GM19023 (cell line): ENCODE data around the gene ACR.

Experiments used
- ATAC-seq: cut with Tn5 transposase; IDR thresholded peaks from one replicate; pipeline ENCODE4 v1.9.1; 2021; ENCODE audit warnings: mild to moderate bottlenecking, moderate library complexity; ENCODE audit not compliant: unreplicated experiment

ACR gene

DNA sequence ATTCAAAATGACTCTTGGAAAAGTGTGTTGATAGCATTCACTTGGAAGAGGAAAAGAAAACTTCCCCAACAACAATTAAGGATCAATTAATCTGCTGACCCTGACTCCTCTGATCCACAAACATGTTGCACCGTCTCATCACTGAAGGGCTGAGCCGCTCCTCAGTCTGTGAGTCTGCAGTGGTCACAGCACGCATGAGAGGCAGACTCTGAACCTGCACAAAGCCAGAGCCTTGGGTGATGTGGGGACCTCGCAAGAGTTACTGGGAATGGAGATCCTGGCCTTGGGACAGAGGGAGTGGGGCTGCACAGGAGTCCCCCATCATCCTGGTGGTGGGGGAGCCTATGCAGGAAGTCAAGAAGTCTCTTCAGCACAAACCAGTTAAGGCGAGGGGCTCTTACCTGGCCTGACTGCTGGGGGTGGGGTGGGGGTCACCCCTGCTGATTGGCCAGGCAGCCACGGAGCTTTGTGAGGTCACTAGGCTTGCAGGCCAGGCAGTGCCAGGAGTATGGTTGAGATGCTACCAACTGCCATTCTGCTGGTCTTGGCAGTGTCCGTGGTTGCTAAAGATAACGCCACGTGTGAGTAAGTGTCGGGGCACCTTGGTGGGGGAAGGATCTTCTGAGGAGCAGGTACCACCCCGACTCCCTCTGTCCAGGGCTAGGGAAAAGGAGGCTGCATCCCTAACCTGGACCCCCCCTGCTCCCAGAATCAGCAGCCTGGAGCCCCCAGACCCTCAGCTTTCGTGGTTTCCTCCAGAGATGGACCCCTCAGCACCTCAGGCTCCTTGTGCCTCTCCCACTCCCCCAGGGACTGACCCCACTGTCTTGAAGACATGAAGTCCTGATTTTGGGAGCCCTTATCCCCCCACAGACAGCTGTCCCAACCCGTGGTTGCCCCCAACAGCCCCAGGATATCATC, at the start of gene ACR:
ACR (plus strand) TSS at position 477 of the 921 bp plus-strand sequence; CDS start at position 509, 32 bp downstream.
- no peak for ATAC-seq

DNA sequence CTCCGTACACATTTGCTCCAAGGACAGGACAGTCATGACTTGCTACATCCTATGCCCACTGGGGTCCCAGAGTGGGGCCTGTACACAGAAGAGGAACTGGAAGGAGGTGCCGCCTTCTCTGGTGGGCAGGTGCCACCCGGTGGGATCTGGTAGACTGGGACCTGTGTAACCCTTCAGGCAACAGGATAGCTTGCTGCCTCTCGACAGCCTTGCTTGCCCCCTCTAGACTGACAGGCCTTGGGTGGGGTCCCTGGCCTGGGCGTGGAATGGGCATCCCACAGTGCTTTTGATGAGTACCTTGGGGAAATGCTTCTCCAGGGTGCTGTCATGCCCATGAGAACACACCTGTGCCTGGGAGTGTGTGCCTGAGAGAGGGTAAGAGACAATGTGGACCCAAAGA, 49.6 kb upstream of the ACR start:
- no peak for ATAC-seq

DNA sequence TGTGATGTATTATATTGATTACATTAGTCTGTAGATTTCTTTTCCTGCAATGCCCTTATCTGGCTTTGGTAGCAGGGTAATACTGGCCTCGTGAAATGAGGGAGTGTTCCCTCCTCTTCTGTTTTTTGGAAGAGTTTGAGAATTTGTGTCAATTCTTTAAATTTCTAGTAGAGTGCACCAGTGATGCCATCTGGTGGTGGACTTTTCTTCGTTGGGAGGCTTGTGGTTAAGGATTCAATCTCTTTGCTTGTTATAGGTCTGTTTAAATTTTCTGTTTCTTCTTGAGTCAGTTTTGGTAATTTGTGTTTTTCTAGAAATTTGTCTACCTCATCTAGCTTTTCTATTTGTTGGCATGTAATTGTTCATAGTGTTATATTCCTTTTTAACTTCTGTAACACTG, 46.5 kb upstream of the ACR start:
- ATAC-seq = no peak

GRCh38 chr22:50693462-50693861, 44.5 kb upstream of the ACR start:
- no peak for ATAC-seq

- ATAC-seq = no peak
Measured at GRCh38 chr22:50694099-50694605, 43.9 kb upstream of the ACR start.

DNA sequence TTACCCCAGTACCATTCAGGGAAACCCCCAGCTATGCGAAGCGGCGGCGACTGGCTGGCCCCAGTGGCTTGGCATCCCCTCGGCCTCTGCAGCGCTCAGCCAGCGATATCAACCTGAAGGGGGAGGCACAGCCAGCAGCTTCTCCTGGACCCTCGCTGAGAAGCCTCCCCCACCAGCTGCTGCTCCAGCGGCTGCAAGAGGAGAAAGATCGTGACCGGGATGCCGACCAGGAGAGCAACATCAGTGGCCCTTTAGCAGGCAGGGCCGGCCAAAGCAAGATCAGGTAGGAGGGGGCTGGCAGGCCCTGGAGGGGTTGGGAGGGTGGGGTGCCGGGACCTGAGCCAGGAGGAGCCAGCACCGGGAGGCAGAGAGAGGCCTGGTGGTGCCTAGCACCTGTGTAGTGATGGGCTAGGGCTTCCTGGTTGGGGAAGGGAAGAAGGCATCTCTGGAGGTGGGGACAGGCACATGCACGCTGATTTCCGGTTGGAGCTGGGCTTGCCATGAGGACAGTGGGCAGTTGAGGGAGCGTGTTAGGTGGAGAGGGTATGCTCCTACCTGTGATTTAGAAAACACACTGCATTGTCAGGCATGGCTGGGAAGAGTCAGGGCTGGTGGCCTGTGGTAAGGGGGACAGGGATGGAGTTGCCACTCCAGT, 43.1 kb upstream of the ACR start:
- no peak for ATAC-seq

DNA sequence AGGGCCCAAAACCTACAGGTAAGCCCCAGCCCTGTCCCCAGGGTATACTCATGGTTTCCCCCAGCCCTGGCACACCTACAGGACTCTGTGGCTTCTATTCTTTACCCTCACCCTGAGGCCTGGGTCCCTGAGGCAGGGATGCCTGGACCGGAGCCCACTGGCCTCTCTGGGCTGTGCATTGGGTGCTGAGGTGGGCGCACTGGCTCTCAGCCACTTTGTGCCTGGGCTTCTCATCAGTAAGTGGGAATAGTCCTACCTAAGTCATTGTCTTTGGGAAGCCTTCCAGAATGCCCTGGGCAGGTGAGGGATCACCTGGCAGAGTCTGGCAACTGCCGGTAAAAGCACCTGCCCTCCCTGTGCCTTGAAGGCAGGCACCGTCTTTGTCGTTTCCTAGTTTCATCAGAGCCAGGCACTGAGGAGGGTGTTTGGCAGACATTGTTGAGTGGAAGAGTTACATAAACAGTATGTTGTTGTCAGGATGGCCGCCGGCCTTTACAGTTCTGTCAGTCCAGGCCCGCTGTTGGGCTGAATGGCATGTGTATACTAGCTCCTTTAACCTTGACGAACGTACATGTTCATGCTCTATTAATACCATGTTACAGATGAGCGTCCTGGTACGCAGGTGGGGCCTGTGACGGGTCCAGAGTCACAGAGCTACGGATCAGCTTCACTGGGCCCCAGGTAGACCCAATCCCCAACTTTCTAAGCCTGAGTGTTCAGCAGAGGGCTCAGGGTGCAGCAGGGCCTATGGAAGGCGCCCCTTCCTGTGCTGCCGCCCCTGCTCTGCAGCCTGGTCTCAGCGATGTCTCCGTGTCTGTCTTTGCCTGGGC, 42.4 kb upstream of the ACR start:
- ATAC-seq = no peak

GRCh38 chr22:50696251-50696798, 41.7 kb upstream of the ACR start:
- no peak for ATAC-seq

DNA sequence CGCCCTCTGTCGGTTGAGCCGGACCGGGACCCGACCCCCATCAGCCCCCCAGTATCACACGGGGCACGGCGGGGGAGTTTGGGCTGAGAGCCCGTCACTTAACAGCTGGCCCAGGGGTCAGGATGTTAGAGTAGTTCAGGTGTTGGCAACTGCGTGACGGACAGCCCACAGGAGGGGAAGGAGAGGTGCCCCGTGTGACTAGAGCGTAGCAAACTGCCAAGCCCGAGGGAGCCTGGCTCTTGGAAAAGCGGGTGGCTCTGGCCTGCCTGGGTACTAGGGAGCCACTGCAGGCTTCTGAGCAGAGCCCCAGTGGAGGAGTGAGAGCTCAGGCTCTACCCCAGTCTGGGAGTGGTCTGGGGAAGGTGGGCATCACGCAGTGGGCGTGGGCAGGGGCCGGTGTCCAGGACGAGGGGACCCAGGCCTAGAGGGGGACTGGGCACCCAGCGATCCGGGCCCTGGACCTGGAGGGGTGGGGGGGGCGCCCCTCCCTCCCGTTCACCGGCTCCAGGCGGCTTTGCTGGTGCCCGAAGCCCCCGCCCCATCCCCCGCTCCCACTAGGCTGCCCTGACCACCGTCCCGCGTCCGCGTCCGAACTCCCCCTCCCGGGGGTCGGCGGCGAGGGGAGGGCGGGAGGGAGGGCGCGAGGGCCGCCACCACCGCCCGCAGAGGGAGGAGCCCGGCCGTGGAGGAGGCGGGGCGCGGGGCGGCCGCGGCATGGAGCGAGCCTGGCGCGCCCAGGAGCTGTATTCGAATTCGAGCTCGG, 41.0 kb upstream of the ACR start:
- ATAC-seq = no peak

DNA sequence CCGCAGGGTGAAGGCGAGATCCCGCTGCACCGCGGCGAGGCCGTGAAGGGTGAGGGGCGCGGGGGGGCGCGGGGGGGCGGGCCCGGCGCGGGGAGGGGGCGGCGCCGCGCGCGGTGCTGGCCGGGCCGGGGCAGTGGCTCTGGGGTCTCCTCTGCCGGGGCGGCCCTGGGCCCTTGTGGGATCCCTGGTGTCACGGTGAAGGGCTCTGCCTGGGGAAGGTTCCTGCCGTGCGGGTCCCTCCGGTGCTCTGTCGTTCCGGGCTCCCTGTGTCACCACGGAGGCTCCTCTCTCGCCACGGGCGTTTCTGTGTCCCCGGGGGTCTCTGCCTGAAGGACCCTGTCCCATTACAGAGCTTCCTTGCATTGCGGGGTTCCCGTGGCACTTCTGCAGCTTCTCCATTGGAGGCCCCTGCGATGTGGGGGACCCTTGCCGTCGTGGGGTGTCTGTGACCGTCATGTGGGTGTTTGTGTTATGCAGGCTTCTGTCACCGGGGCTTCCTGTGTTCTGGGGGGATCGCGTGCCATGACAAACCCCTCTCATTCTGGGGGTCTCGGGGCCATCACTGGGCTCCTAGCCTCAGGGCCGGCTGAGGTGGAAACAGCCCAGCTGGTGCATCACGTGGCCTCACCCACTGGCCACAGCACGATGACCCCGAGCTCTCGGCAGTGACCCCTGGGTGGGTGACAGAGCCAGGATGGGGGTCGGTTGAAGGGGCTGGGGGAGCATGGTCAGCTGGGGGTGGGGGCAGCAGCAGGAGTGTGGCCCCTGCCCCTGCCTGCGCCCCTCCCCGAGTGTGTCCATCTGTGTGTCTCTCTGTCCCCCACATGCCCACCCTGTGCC, 40.1 kb upstream of the ACR start:
- no peak for ATAC-seq

- ATAC-seq = no peak
Measured at GRCh38 chr22:50698546-50698945, 39.5 kb upstream of the ACR start.

- ATAC-seq = no peak
Measured at GRCh38 chr22:50699001-50699755, 38.8 kb upstream of the ACR start.

GRCh38 chr22:50699756-50700386, 38.1 kb upstream of the ACR start:
- no peak for ATAC-seq

- ATAC-seq = no peak
Measured at GRCh38 chr22:50700387-50701075, 37.5 kb upstream of the ACR start.

- no peak for ATAC-seq
Measured at GRCh38 chr22:50701076-50701419, 37.0 kb upstream of the ACR start.

- no peak for ATAC-seq
Measured at GRCh38 chr22:50701428-50702154, 36.4 kb upstream of the ACR start.

- ATAC-seq = no peak
Measured at GRCh38 chr22:50702261-50702671, 35.7 kb upstream of the ACR start.
